ENCODE data around the gene C1orf87. TPM values are rescaled to one million over a fixed set of nuclear protein-coding genes. Genes with fewer than 3 reads are reported as not detected.

Gene C1orf87
- total RNA-seq, 1 experiment from 2014 or later: not detected

DNA sequence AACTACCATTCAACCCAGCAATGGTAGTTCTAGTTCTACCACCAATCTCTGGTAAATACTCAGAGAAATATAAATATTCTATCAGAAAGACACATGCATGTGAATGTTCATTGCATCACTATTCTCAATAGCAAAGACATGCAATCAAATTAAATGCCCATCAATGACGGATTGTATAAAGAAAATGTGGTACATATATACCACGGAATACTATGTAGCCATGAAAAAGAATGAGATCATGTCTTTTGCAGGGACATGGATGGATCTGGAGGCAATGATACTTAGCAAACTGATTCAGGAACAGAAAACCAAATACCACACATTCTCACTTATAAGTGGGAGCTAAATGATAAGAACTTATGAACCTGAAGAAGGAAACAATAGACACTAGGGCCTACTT is 37.5 kb upstream of the C1orf87 start (continued):
- TF ChIP-seq, protein P1, sequence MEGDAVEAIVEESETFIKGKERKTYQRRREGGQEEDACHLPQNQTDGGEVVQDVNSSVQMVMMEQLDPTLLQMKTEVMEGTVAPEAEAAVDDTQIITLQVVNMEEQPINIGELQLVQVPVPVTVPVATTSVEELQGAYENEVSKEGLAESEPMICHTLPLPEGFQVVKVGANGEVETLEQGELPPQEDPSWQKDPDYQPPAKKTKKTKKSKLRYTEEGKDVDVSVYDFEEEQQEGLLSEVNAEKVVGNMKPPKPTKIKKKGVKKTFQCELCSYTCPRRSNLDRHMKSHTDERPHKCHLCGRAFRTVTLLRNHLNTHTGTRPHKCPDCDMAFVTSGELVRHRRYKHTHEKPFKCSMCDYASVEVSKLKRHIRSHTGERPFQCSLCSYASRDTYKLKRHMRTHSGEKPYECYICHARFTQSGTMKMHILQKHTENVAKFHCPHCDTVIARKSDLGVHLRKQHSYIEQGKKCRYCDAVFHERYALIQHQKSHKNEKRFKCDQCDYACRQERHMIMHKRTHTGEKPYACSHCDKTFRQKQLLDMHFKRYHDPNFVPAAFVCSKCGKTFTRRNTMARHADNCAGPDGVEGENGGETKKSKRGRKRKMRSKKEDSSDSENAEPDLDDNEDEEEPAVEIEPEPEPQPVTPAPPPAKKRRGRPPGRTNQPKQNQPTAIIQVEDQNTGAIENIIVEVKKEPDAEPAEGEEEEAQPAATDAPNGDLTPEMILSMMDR (IDR thresholded peaks at IDR 0.05 in 2 of 3, conservative IDR thresholded peaks at IDR 0.05 in 1 of 3; ENCODE audit: borderline replicate concordance in 1 of 3, insufficient read depth in 1 of 3, low read depth in 2 of 3, low read length in 2 of 3): no peak
- TF ChIP-seq EGR1 (IDR thresholded peaks at IDR 0.05; ENCODE audit: low read depth): no peak

DNA sequence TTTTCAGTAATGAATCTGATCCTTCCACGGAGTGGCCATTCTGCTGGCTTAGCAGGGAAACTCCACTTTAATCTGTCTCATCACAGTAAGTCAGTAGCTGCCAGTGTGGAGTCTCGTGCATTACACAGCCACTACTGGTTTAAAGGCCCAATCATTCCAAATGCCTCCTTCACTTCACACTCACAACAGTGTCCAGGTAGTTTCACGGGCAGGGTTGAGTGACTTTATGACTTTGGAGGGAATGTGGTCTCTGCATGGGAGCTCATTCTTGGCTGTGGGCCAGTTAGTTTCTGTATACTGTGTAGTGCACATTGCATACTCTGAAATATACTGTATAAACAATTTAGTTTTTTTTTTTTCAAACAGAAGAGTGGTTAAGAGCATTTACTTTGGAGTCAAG is 34.6 kb upstream of the C1orf87 start:
- DNase-seq (ENCODE audit: low read depth, low spot score) (no peak), ATAC-seq (no peak)
- no TSS peak for BruUV-seq (replicated peaks)
- Histone ChIP-seq H4K20me1 (ENCODE audit: insufficient read depth) (no peaks in the 10 kb centered on the region), H3K36me3 (ENCODE audit: control insufficient read depth in 1 of 2, insufficient read depth in 2 of 2, low read length in 2 of 2) (no peaks in the 10 kb centered on the region), H3K4me3 (replicated peaks in 1 of 2; ENCODE audit: low read depth in 1 of 2, low read length in 2 of 2) (no peak overlapping the region), H3K27ac (ENCODE audit: low read depth, low read length) (no peak overlapping the region), H2AFZ (ENCODE audit: low read depth, low read length, poor library complexity, severe bottlenecking) (no peak overlapping the region), H3K4me1 (ENCODE audit: control insufficient read depth in 1 of 2, insufficient read depth in 2 of 2, low read length in 2 of 2) (no peaks in the 10 kb centered on the region), H3K9me2 (ENCODE audit: insufficient read depth) (no peaks in the 10 kb centered on the region), H3K4me2 (ENCODE audit: low read length) (no peak overlapping the region), H3K9ac (ENCODE audit: low read length) (no peak overlapping the region), H3K9me3 (ENCODE audit: control insufficient read depth in 1 of 2, insufficient read depth in 1 of 2, low read depth in 1 of 2, low read length in 2 of 2) (no peaks in the 10 kb centered on the region), H3K79me2 (ENCODE audit: insufficient read depth, low read length) (no peaks in the 10 kb centered on the region), H3K27me3 (ENCODE audit: insufficient read depth, low read length) (no peaks in the 10 kb centered on the region)
- POLR2A ChIA-PET: no interaction called here
- CTCF ChIA-PET: no interaction called here
- intact Hi-C loops (cut with micrococcal nuclease): no loop called here
- RAD21 ChIA-PET (ENCODE audit: low non-redundant PET in 1 of 2, low total read pairs in 2 of 2, uncharacterized antibody in 2 of 2, unreplicated experiment in 2 of 2): no interaction called here
- TF ChIP-seq, protein P2, sequence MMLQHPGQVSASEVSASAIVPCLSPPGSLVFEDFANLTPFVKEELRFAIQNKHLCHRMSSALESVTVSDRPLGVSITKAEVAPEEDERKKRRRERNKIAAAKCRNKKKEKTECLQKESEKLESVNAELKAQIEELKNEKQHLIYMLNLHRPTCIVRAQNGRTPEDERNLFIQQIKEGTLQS (IDR thresholded peaks at IDR 0.05): no peak
- TF ChIP-seq EZH2 (IDR thresholded peaks at IDR 0.05) (no peak), POLR2AphosphoS5 (IDR thresholded peaks at IDR 0.05; ENCODE audit: low read depth, low read length) (no peak), POLR2A (IDR thresholded peaks at IDR 0.05; ENCODE audit: borderline replicate concordance, extremely low read depth, insufficient read depth, insufficient read length) (no peak), SIN3A (IDR thresholded peaks at IDR 0.05; ENCODE audit: low read depth) (no peak), EZH2phosphoT487 (IDR thresholded peaks at IDR 0.05; ENCODE audit: borderline replicate concordance) (no peak), JUND (IDR thresholded peaks at IDR 0.05) (no peak), YY1 (IDR thresholded peaks at IDR 0.05; ENCODE audit: extremely low read depth, insufficient replicate concordance, low read depth, low read length) (no peak), CBX3 (IDR thresholded peaks at IDR 0.05; ENCODE audit: low read depth) (no peak), EGR1 (IDR thresholded peaks at IDR 0.05; ENCODE audit: low read depth) (no peak), FOSL1 (IDR thresholded peaks at IDR 0.05; ENCODE audit: low read depth) (no peak), ELF1 (IDR thresholded peaks at IDR 0.05; ENCODE audit: borderline replicate concordance, low read depth) (no peak)
- TF ChIP-seq, protein P3, sequence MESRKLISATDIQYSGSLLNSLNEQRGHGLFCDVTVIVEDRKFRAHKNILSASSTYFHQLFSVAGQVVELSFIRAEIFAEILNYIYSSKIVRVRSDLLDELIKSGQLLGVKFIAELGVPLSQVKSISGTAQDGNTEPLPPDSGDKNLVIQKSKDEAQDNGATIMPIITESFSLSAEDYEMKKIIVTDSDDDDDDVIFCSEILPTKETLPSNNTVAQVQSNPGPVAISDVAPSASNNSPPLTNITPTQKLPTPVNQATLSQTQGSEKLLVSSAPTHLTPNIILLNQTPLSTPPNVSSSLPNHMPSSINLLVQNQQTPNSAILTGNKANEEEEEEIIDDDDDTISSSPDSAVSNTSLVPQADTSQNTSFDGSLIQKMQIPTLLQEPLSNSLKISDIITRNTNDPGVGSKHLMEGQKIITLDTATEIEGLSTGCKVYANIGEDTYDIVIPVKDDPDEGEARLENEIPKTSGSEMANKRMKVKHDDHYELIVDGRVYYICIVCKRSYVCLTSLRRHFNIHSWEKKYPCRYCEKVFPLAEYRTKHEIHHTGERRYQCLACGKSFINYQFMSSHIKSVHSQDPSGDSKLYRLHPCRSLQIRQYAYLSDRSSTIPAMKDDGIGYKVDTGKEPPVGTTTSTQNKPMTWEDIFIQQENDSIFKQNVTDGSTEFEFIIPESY (IDR thresholded peaks at IDR 0.05; ENCODE audit: extremely low read depth, insufficient replicate concordance, low read length): no peak
- TF ChIP-seq, protein P4, sequence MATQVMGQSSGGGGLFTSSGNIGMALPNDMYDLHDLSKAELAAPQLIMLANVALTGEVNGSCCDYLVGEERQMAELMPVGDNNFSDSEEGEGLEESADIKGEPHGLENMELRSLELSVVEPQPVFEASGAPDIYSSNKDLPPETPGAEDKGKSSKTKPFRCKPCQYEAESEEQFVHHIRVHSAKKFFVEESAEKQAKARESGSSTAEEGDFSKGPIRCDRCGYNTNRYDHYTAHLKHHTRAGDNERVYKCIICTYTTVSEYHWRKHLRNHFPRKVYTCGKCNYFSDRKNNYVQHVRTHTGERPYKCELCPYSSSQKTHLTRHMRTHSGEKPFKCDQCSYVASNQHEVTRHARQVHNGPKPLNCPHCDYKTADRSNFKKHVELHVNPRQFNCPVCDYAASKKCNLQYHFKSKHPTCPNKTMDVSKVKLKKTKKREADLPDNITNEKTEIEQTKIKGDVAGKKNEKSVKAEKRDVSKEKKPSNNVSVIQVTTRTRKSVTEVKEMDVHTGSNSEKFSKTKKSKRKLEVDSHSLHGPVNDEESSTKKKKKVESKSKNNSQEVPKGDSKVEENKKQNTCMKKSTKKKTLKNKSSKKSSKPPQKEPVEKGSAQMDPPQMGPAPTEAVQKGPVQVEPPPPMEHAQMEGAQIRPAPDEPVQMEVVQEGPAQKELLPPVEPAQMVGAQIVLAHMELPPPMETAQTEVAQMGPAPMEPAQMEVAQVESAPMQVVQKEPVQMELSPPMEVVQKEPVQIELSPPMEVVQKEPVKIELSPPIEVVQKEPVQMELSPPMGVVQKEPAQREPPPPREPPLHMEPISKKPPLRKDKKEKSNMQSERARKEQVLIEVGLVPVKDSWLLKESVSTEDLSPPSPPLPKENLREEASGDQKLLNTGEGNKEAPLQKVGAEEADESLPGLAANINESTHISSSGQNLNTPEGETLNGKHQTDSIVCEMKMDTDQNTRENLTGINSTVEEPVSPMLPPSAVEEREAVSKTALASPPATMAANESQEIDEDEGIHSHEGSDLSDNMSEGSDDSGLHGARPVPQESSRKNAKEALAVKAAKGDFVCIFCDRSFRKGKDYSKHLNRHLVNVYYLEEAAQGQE (IDR thresholded peaks at IDR 0.05; ENCODE audit: low read depth): no peak
- TF ChIP-seq, protein P1 (IDR thresholded peaks at IDR 0.05 in 2 of 3, conservative IDR thresholded peaks at IDR 0.05 in 1 of 3; ENCODE audit: borderline replicate concordance in 1 of 3, insufficient read depth in 1 of 3, low read depth in 2 of 3, low read length in 2 of 3): no peak
